HEK293 (cell line): ENCODE data around the gene ZEB2.

Experiments
- CTCF ChIA-PET: fragments of 350-600 bp; formaldehyde crosslinking; extraction: SDS; loops from one replicate; lab custom pipeline; 2021; ENCODE audit warnings: antibody characterized with exemption; lab: Yijun Ruan, JAX
- POLR2A ChIA-PET: fragments of 300-600 bp; formaldehyde crosslinking; extraction: SDS; loops from one replicate; lab custom pipeline; 2020; ENCODE audit warnings: antibody characterized with exemption, inconsistent platforms; lab: Yijun Ruan, JAX
- H3K27ac ChIP-seq: fragments of 200-500 bp; sonication (Bioruptor generic); 2 replicates; pipeline ENCODE4 v1.5.1; 2014; ENCODE audit warnings: low read depth, low read length, control low read depth, inconsistent platforms; ENCODE audit errors: extremely low read depth
- H3K36me3 ChIP-seq, 2 experiments: fragments of 200-500 bp in 1 of 2; sonication (Bioruptor generic) in 1 of 2; 1 replicate in 1 of 2; 2 replicates in 1 of 2; pipeline ENCODE4 v1.5.1; 2014 to 2017; ENCODE audit warnings: inconsistent platforms in 2 of 2, low read length in 2 of 2; ENCODE audit not compliant: control insufficient read depth in 2 of 2, insufficient read depth in 1 of 2
- H3K4me1 ChIP-seq: fragments of 200-500 bp; sonication (Bioruptor generic); 2 replicates; pipeline ENCODE4 v1.5.1; 2014; ENCODE audit warnings: mild to moderate bottlenecking, low read length, inconsistent platforms; ENCODE audit not compliant: control insufficient read depth, insufficient read depth
- H3K4me3 ChIP-seq: 2 replicates; pipeline ENCODE4 v1.5.1; 2011; ENCODE audit warnings: low read depth, mild to moderate bottlenecking, control low read depth, low read length, moderate library complexity
- H3K9me3 ChIP-seq: fragments of 200-500 bp; sonication (Bioruptor generic); 2 replicates; pipeline ENCODE4 v1.5.1; 2014; ENCODE audit warnings: low read depth, low read length, inconsistent platforms; ENCODE audit not compliant: control insufficient read depth, insufficient read depth
- GLIS1 ChIP-seq: fragments of 450-650 bp; formaldehyde crosslinking; IDR thresholded peaks from 2 replicates; pipeline ENCODE4 v1.5.1; 2016; ENCODE audit warnings: missing biosample characterization, missing genetic modification characterization
- HOXC10 ChIP-seq: sonication (generic); formaldehyde crosslinking; IDR thresholded peaks from 2 replicates; pipeline ENCODE4 v1.8.1; 2023; ENCODE audit warnings: mild to moderate bottlenecking, missing genetic modification reagents
- INSM2 ChIP-seq: fragments of 450-650 bp; formaldehyde crosslinking; IDR thresholded peaks from 2 replicates; pipeline ENCODE4 v1.5.1; 2016; ENCODE audit warnings: missing biosample characterization, missing genetic modification characterization
- KLF7 ChIP-seq: fragments of 450-650 bp; formaldehyde crosslinking; IDR thresholded peaks from 2 replicates; pipeline ENCODE4 v1.5.1; 2016; ENCODE audit warnings: missing biosample characterization, missing genetic modification characterization, borderline replicate concordance
- OVOL3 ChIP-seq: fragments of 450-650 bp; formaldehyde crosslinking; IDR thresholded peaks from 2 replicates; pipeline ENCODE4 v1.5.1; 2016; ENCODE audit warnings: missing biosample characterization, missing genetic modification characterization
- YY1 ChIP-seq: fragments of 450-650 bp; formaldehyde crosslinking; IDR thresholded peaks from 2 replicates; pipeline ENCODE4 v1.5.1; 2018; ENCODE audit warnings: missing biosample characterization, missing genetic modification characterization
- ZBTB7A ChIP-seq: fragments of 450-650 bp; formaldehyde crosslinking; IDR thresholded peaks from 2 replicates; pipeline ENCODE4 v1.5.1; 2016; ENCODE audit warnings: low read depth, missing biosample characterization, missing genetic modification characterization
- ZBTB8A ChIP-seq: fragments of 450-650 bp; formaldehyde crosslinking; IDR thresholded peaks from 2 replicates; pipeline ENCODE4 v1.5.1; 2016; ENCODE audit warnings: missing biosample characterization, missing genetic modification characterization
- ZFP3 ChIP-seq: fragments of 450-650 bp; formaldehyde crosslinking; IDR thresholded peaks from 2 replicates; pipeline ENCODE4 v1.5.1; 2016; ENCODE audit warnings: low read depth, missing biosample characterization, missing genetic modification characterization
- ZNF155 ChIP-seq: fragments of 450-650 bp; formaldehyde crosslinking; IDR thresholded peaks from 2 replicates; pipeline ENCODE4 v1.5.1; 2016; ENCODE audit warnings: missing biosample characterization, missing genetic modification characterization
- ZNF362 ChIP-seq: fragments of 450-650 bp; formaldehyde crosslinking; IDR thresholded peaks from 2 replicates; pipeline ENCODE4 v1.5.1; 2016; ENCODE audit warnings: missing biosample characterization, missing genetic modification characterization
- ZNF514 ChIP-seq: fragments of 450-650 bp; formaldehyde crosslinking; IDR thresholded peaks from 2 replicates; pipeline ENCODE4 v1.5.1; 2016; ENCODE audit warnings: missing biosample characterization, missing genetic modification characterization
- ZNF518A ChIP-seq: fragments of 450-650 bp; formaldehyde crosslinking; conservative IDR thresholded peaks from 2 replicates; pipeline ENCODE4 v1.5.1; 2016; ENCODE audit warnings: low read depth, missing biosample characterization, missing genetic modification characterization
- ZNF580 ChIP-seq: fragments of 450-650 bp; formaldehyde crosslinking; IDR thresholded peaks from 2 replicates; pipeline ENCODE4 v1.5.1; 2016; ENCODE audit warnings: missing biosample characterization, missing genetic modification characterization
- ZNF623 ChIP-seq: fragments of 450-650 bp; formaldehyde crosslinking; IDR thresholded peaks from 2 replicates; pipeline ENCODE4 v1.5.1; 2016; ENCODE audit warnings: missing biosample characterization, missing genetic modification characterization
- ZNF626 ChIP-seq: fragments of 450-650 bp; sonication (Bioruptor Pico); formaldehyde crosslinking; IDR thresholded peaks from 2 replicates; pipeline ENCODE4 v1.5.1; 2018; ENCODE audit warnings: missing biosample characterization, missing genetic modification characterization, inconsistent platforms
- ZNF629 ChIP-seq: fragments of 450-650 bp; formaldehyde crosslinking; IDR thresholded peaks from 2 replicates; pipeline ENCODE4 v1.5.1; 2017; ENCODE audit warnings: missing biosample characterization, missing genetic modification characterization
- ZNF707 ChIP-seq: fragments of 450-650 bp; formaldehyde crosslinking; IDR thresholded peaks from 2 replicates; pipeline ENCODE4 v1.5.1; 2016; ENCODE audit warnings: missing biosample characterization, missing genetic modification characterization

ZEB2 gene

GRCh38 chr2:144372410-144373080 lies 147.4 kb downstream of the ZEB2 start:
- TF ChIP-seq ZBTB7A (tag by site-specific recombination) (no peak), ZNF518A (tag by site-specific recombination) (no peak), ZNF626 (no peak), OVOL3 (tag by site-specific recombination) (no peak), ZNF362 (no peak), ZBTB8A (tag by site-specific recombination) (no peak), YY1 (no peak), ZNF580 (tag by site-specific recombination) (no peak), ZNF514 (tag by site-specific recombination) (no peak), GLIS1 (tag by site-specific recombination) (no peak), KLF7 (tag by site-specific recombination) (no peak), ZFP3 (no peak), HOXC10 (CRISPR knock-in tag) (no peak), ZNF707 (tag by site-specific recombination) (no peak), INSM2 (no peak), ZNF623 (tag by site-specific recombination) (no peak), ZNF629 (no peak), ZNF155 (tag by site-specific recombination) (no peak)
- ChIA-PET CTCF (interaction anchor here (0.7 kb wide), 1 partner anchor 108 kb away, joined by 4 read pairs; no protein-coding TSS in a partner anchor), POLR2A (interaction anchor here (0.6 kb wide), 1 partner anchor 48 kb away, joined by 3 read pairs; no protein-coding TSS in a partner anchor)
- Histone ChIP-seq H3K36me3 (no peaks in the 10 kb centered on the region), H3K4me1 (peaks cover 6% of the 10 kb centered on the region; the same call in 1 of the 2 replicates), H3K27ac (no peak overlapping the region), H3K9me3 (no peaks in the 10 kb centered on the region), H3K4me3 (no peak overlapping the region)
